HL-60 (cell line): ENCODE data around the gene ADAMTS2.

Source experiments
- DNase-seq, 2 experiments: peaks; one replicate each; pipeline ENCODE4 v3.0.0-alpha.2; 2010 to 2020; ENCODE audit warnings: low read depth in 1 of 2, low spot score in 1 of 2
- H3K27ac ChIP-seq: fragments of 250-450 bp; sonication (Bioruptor Pico); replicated peaks from 2 replicates; pipeline ENCODE4 v1.5.1; 2020; ENCODE audit warnings: mild to moderate bottlenecking, moderate library complexity
- H3K27me3 ChIP-seq: fragments of 250-450 bp; sonication (Bioruptor Pico); 2 replicates; pipeline ENCODE4 v1.5.1; 2021; ENCODE audit warnings: mild to moderate bottlenecking, moderate library complexity; ENCODE audit not compliant: insufficient read depth, poor library complexity, severe bottlenecking
- H3K4me3 ChIP-seq: replicated peaks from 2 replicates; pipeline ENCODE4 v1.5.1; 2011; ENCODE audit warnings: mild to moderate bottlenecking, control low read depth, low read length; ENCODE audit not compliant: insufficient read depth
- CTCF ChIP-seq: IDR thresholded peaks from one replicate; pipeline ENCODE4 v1.5.1; 2011; ENCODE audit warnings: low read length, control low read depth, inconsistent platforms; ENCODE audit not compliant: insufficient read depth
- GABPA ChIP-seq: IDR thresholded peaks from 2 replicates; pipeline ENCODE4 v1.6.1; 2012; ENCODE audit warnings: low read depth
- POLR2AphosphoS5 ChIP-seq: IDR thresholded peaks from 2 replicates; pipeline ENCODE4 v1.6.1; 2012; ENCODE audit warnings: low read depth
- REST ChIP-seq: IDR thresholded peaks from 2 replicates; pipeline ENCODE4 v1.6.1; 2012; ENCODE audit warnings: low read depth; ENCODE audit not compliant: insufficient replicate concordance
- SPI1 ChIP-seq: IDR thresholded peaks from 2 replicates; pipeline ENCODE4 v1.6.1; 2012; ENCODE audit warnings: low read depth, mild to moderate bottlenecking, borderline replicate concordance

Gene ADAMTS2

GRCh38 chr5:179266291-179267070 lies 78.8 kb downstream of the ADAMTS2 start:
- no peak for TF ChIP-seq REST
- TF ChIP-seq CTCF, result no peak
- TF ChIP-seq GABPA, result no peak
- TF ChIP-seq POLR2AphosphoS5, result no peak
- TF ChIP-seq SPI1, result no peak

GRCh38 chr5:179265514-179266290 lies 79.6 kb downstream of the ADAMTS2 start:
- no peak overlapping the region for H3K4me3 ChIP-seq
- TF ChIP-seq GABPA, result no peak
- no peak for TF ChIP-seq REST
- no peak for TF ChIP-seq CTCF
- TF ChIP-seq SPI1, result no peak
- TF ChIP-seq POLR2AphosphoS5, result no peak
- no peak for DNase-seq
- no peak overlapping the region for H3K27ac ChIP-seq
- no peaks in the 10 kb centered on the region for H3K27me3 ChIP-seq

More at GRCh38 chr5:179266291-179267070, 78.8 kb downstream of the ADAMTS2 start:
- Histone ChIP-seq H3K27ac (no peak overlapping the region), H3K27me3 (no peaks in the 10 kb centered on the region), H3K4me3 (no peak overlapping the region)
- DNase-seq, result no peak

- no peak overlapping the region for H3K4me3 ChIP-seq
- no peak for DNase-seq
- H3K27ac ChIP-seq, result no peak overlapping the region
- no peak for TF ChIP-seq CTCF
- TF ChIP-seq GABPA, result no peak
- TF ChIP-seq POLR2AphosphoS5, result no peak
- TF ChIP-seq REST, result no peak
- TF ChIP-seq SPI1, result no peak
- H3K27me3 ChIP-seq, result no peaks in the 10 kb centered on the region
These were observed 80.3 kb downstream of the ADAMTS2 start for GRCh38 chr5:179264783-179265513.
